Gastroesophageal sphincter (tissue), 4 donors: Measurements from ENCODE around the gene CENPQ. TPM values are rescaled to one million over a fixed set of nuclear protein-coding genes. Genes with fewer than 3 reads are reported as not detected.

ENCODE experiments used
- ATAC-seq: fragments of 150-250 bp; one replicate; pipeline ENCODE4 v1.9.1; 2016; ENCODE audit warnings: mild to moderate bottlenecking, moderate library complexity
- H3K27ac ChIP-seq, 4 donors: fragments of 200-600 bp; sonication (generic) in 3 of 4; 1 replicate in 3 of 4; 2 replicates in 1 of 4; pipeline ENCODE4 v1.5.1; 2016 to 2019
- H3K27me3 ChIP-seq: fragments of 200-600 bp; sonication (generic); one replicate; pipeline ENCODE4 v1.5.1; 2019
- H3K36me3 ChIP-seq, 2 donors: fragments of 200-600 bp; sonication (generic); one replicate each; pipeline ENCODE4 v1.5.1; 2019; ENCODE audit warnings: control low read depth in 1 of 2
- H3K4me1 ChIP-seq, 3 donors: fragments of 200-600 bp; sonication (generic); 1 replicate in 2 of 3; 2 replicates in 1 of 3; pipeline ENCODE4 v1.5.1; 2016 to 2019; ENCODE audit warnings: control low read depth in 2 of 3
- H3K4me3 ChIP-seq, 2 donors: fragments of 200-600 bp; sonication (generic); one replicate each; pipeline ENCODE4 v1.5.1; 2019; ENCODE audit warnings: mild to moderate bottlenecking in 1 of 2, moderate library complexity in 1 of 2
- H3K9me3 ChIP-seq, 3 donors: fragments of 200-600 bp; sonication (generic); one replicate each; pipeline ENCODE4 v1.5.1; 2017 to 2019; ENCODE audit warnings: control low read depth in 2 of 3
- CTCF ChIP-seq, 4 experiments: fragments of 200-600 bp in 2 of 4; fragments of 450-650 bp in 2 of 4; sonication (generic) in 1 of 4; IDR thresholded peaks; one replicate each; pipeline ENCODE4 v1.5.1; 2017 to 2019; ENCODE audit warnings: antibody characterized with exemption in 4 of 4, mild to moderate bottlenecking in 2 of 4, moderate library complexity in 2 of 4
- EP300 ChIP-seq: sonication (generic); formaldehyde crosslinking; IDR thresholded peaks from one replicate; pipeline ENCODE4 v1.6.1; 2017; ENCODE audit warnings: antibody characterized with exemption, mild to moderate bottlenecking
- POLR2A ChIP-seq, 2 donors: fragments of 450-650 bp; IDR thresholded peaks; one replicate each; pipeline ENCODE4 v1.6.1; 2017; ENCODE audit warnings: antibody characterized with exemption in 2 of 2, mild to moderate bottlenecking in 2 of 2, moderate library complexity in 1 of 2
- POLR2AphosphoS5 ChIP-seq: sonication (generic); formaldehyde crosslinking; IDR thresholded peaks from one replicate; pipeline ENCODE4 v1.6.1; 2017; ENCODE audit warnings: antibody characterized with exemption
- WGBS, 2 donors: methylation state at CpG; one replicate each; pipeline ENCODE4 v1.1.5; 2018; ENCODE audit warnings: low coverage in 1 of 2; 5-methylcytosine and 5-hydroxymethylcytosine counted together
- total RNA-seq, 4 donors: library from RNA; depleted of rRNA; stranded (reverse); fragments of >200 nt; gene quantifications; one replicate each; pipeline ENCODE4 v1.1.0, GENCODE V29; 2016

Gene CENPQ
- total RNA-seq, 4 donors from 2014 or later, result 5.0 to 9.3 (median 5.6) TPM

- H3K36me3 ChIP-seq, result no peaks in the 10 kb centered on the region
- H3K4me1 ChIP-seq, result no peaks in the 10 kb centered on the region
- peaks cover 8% of the 10 kb centered on the region for H3K27me3 ChIP-seq
- no peak for TF ChIP-seq EP300
- no peak for TF ChIP-seq CTCF (IDR thresholded peaks at IDR 0.05)
- no peak for TF ChIP-seq POLR2AphosphoS5
- TF ChIP-seq POLR2A (IDR thresholded peaks at IDR 0.05), result no peak
- no peaks in the 10 kb centered on the region for H3K9me3 ChIP-seq
- no peak overlapping the region for H3K27ac ChIP-seq
- no peak overlapping the region for H3K4me3 ChIP-seq
- WGBS, 2 donors, result 100% methylated on average over 1 of the region's 1 CpG; no CpG with 5 or more reads in 1 of the 2 donors
- ATAC-seq, result no peak
Observed at GRCh38 chr6:49519660-49520059, 56.5 kb downstream of the CENPQ start.

GRCh38 chr6:49522710-49523593 is 59.8 kb downstream of the CENPQ start:
- H3K4me1 ChIP-seq, result no peaks in the 10 kb centered on the region
- H3K36me3 ChIP-seq, result no peaks in the 10 kb centered on the region
- no peak overlapping the region for H3K27ac ChIP-seq
- TF ChIP-seq POLR2AphosphoS5 (no peak), CTCF (IDR thresholded peaks at IDR 0.05) (no peak), EP300 (no peak)
- no peaks in the 10 kb centered on the region for H3K9me3 ChIP-seq
- no peak overlapping the region for H3K4me3 ChIP-seq
- 66 to 82% methylated on average over 7 of the region's 7 CpGs for WGBS, 2 donors
- no peaks in the 10 kb centered on the region for H3K27me3 ChIP-seq
- ATAC-seq, result no peak

GRCh38 chr6:49523901-49524300 is 60.7 kb downstream of the CENPQ start:
- 88 to 100% methylated on average over 1 of the region's 1 CpG for WGBS, 2 donors
- no peaks in the 10 kb centered on the region for H3K4me1 ChIP-seq
- no peak for ATAC-seq
- no peak overlapping the region for H3K4me3 ChIP-seq
- H3K27me3 ChIP-seq, result no peaks in the 10 kb centered on the region
- no peak for TF ChIP-seq EP300
- TF ChIP-seq POLR2A (IDR thresholded peaks at IDR 0.05), result no peak
- no peak for TF ChIP-seq CTCF (IDR thresholded peaks at IDR 0.05)
- TF ChIP-seq POLR2AphosphoS5, result no peak
- H3K27ac ChIP-seq, result no peak overlapping the region
- no peaks in the 10 kb centered on the region for H3K9me3 ChIP-seq
- no peaks in the 10 kb centered on the region for H3K36me3 ChIP-seq

- 89 to 91% methylated on average over 2 to 6 of the region's 7 CpGs for WGBS, 2 donors
- TF ChIP-seq POLR2A (IDR thresholded peaks at IDR 0.05) (no peak), CTCF (IDR thresholded peaks at IDR 0.05) (no peak)
- Histone ChIP-seq H3K27me3 (no peaks in the 10 kb centered on the region), H3K27ac (no peak overlapping the region), H3K4me1 (no peaks in the 10 kb centered on the region), H3K36me3 (no peaks in the 10 kb centered on the region), H3K4me3 (no peak overlapping the region), H3K9me3 (no peaks in the 10 kb centered on the region)
- ATAC-seq, result no peak
Observed at GRCh38 chr6:49524541-49524940, 61.4 kb downstream of the CENPQ start.

GRCh38 chr6:49526598-49526997 is 63.4 kb downstream of the CENPQ start:
- H3K36me3 ChIP-seq, result no peaks in the 10 kb centered on the region
- H3K4me3 ChIP-seq, result no peak overlapping the region
- no peak overlapping the region for H3K27ac ChIP-seq
- no peaks in the 10 kb centered on the region for H3K9me3 ChIP-seq
- no peak for ATAC-seq
- TF ChIP-seq POLR2A (IDR thresholded peaks at IDR 0.05) (no peak), POLR2AphosphoS5 (no peak), EP300 (no peak), CTCF (IDR thresholded peaks at IDR 0.05) (no peak)
- H3K4me1 ChIP-seq, result no peaks in the 10 kb centered on the region
- 63 to 70% methylated on average over 4 to 11 of the region's 12 CpGs for WGBS, 2 donors
- H3K27me3 ChIP-seq, result no peaks in the 10 kb centered on the region
